HG03066 (cell line): ENCODE data around the gene PAQR9.

Source experiments
- ATAC-seq: cut with Tn5 transposase; IDR thresholded peaks from one replicate; pipeline ENCODE4 v1.9.1; 2021; ENCODE audit warnings: low read depth; ENCODE audit not compliant: unreplicated experiment

Gene PAQR9

GRCh38 chr3:142952272-142953193, 10.9 kb downstream of the PAQR9 start:
- ATAC-seq = no peak

DNA sequence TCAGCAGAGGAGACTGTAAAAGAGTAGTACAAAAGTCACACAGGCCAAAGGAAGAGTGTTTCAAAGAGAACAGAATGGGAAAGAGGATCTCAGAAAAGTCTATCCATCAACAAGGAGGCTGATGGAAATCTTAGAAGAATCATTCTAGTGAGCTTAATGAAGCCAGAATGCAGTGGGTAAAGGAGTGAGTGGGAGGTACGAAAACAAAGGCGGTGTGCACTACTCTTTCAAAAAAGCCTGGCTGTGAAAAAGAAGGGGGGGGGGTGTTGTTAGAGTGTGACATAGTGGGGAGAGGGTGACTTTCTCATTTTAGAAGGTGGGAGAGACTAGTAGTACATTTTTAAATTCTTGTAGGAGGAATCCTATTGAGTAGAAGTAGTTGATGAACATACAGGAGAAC, 11.7 kb downstream of the PAQR9 start:
- ATAC-seq = no peak

GRCh38 chr3:142950972-142951371, 12.5 kb downstream of the PAQR9 start:
- no peak for ATAC-seq

DNA sequence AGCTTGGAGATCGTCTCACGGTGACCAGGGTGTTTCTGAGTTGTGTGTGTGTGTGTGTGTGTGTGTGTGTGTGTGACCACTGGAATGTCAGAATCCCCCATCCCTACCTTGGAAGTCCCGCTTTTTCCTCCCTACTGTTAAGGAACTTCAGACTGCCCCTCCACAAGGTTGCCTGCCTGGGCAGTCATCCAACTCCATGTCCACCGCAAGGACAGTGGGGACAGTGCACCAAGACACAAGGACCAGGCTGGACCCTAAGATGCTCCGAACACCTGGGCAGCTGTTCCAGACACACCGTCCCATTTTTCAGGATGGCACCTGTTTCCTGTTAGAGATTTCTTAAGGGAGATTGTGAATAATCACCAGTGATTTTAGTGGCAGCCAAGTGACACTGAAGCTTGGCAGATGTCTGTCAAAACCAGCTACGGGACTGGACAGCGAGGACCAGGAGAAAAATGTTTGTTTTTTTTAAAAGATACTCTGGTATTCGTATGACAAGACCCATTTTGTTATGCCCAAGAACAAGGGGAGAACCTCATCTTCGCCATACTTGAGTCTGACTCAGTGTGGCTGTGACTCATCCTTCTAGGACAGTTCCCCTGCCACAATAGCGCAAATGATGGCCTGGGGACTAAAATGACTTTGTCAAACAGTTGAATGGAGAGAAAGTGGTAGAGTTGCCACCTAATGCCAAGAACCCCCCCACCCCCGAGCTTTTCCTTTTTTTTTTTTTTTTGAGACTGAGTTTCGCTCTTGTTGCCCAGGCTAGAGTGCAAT, 15.5 kb downstream of the PAQR9 start:
- no peak for ATAC-seq

DNA sequence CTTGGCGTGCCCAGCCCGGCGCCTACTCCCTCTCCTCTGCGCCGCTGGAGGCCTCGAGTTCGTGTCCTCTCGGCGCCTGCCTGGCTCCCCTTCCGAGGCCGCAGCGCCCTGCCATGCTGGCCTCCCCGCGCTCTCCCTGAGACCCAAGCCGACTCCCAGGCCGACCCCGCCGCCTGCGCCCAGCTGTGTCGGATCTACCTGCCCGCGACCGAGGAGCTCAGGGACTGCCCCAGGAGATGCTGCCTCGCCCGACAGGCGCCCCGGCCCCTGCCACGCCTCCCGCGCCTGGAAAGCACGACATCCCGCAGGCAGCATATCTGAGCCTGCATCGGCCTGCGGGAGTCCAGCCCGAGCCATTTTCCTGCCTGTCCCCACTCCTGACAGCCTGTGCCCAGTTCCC, 16.1 kb downstream of the PAQR9 start:
- no peak for ATAC-seq

DNA sequence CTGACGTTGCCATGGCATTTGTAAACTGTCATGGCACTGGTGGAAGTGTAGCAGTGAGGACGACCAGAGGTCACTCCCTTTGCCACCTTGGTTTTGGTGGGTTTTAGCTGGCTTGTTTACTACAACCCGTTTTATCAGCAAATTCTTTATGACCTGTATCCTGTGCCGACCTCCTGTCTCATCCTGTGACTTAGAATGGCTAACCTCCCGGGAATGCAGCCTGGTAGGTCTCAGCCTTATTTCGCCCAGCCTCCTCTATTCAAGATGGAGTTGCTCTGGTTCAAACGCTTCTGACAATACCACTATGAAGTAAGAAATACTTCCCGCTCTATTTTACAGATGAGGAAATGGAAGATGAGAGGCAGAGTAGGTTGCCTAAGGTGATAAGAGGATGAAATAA, 16.6 kb downstream of the PAQR9 start:
- ATAC-seq = no peak

- peak; percentile 9 for ATAC-seq
These were observed 18.5 kb downstream of the PAQR9 start for GRCh38 chr3:142945023-142945422.

GRCh38 chr3:142944342-142944741, 19.1 kb downstream of the PAQR9 start:
- ATAC-seq = peak; percentile 57

DNA sequence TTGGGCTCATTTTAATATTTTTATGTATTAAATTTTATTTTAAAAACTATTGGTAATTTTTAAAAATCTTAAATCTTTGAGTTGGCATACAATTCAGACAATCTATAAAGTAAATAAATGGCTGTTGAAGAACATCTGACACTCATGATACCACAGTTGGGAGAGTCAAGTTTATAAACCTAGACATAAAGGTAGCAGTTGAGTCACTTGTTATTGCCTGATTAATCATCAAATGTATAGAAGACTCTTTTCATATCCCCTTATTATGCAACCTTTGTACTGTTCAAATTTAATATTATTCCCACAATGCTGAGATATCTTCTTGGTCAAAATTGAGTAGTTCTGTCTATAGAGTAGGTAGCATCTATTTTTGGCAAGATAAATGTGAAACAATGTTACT, 19.6 kb downstream of the PAQR9 start:
- no peak for ATAC-seq

GRCh38 chr3:142943349-142943748, 20.1 kb downstream of the PAQR9 start:
- ATAC-seq = no peak

DNA sequence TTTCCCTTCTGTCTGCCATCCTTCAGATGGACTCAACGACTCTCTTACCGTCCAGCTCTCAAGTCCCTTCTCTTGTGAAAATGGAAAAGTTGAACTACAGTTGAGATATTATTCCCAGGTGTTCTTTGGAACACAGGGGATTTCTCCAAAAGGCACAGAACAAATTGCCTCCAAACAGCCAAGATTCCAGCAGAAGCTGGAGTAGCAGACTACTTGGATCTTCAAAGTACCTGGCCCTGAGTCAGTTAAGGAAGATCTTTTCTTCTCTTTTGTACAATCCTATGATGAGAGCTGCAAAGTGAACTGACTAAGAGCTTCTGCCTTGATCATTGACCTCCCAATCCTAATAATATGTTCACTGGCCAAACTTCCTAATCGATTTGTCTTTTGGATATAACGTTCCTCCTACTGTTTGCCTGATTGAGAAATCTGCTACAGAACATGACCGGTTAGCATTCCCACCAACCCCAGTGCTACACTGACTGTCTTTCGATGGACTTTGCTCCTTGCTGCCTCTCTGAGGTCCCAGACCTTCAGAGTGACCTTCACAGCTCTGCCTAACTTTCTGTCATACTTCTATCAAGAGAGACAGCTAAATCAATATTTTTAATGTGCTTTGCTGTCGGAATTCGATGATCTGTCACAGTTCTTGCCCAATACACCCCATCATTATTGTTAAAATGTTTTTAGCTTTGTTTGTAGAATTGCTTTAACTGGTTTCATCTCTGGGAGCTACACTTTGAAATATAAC, 21.9 kb downstream of the PAQR9 start:
- no peak for ATAC-seq

DNA sequence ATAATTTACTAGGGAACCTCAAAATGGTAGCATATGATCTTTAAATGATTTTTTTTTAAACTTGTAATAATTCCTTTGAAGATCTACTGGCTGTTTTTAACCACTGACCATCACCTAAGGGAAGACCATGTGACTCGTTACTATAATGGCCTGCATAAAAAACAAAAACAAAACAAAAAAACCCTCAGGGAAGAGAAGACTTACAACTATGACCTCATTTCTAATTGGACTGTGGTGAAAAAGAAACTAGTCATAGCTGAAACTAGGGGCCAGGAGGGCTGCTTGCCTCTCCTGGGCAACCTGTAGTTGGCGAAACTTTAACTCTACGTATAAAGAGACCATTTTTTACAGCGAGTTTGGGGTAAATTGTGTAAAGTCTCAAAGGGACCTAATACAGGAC, 23.0 kb downstream of the PAQR9 start:
- no peak for ATAC-seq

DNA sequence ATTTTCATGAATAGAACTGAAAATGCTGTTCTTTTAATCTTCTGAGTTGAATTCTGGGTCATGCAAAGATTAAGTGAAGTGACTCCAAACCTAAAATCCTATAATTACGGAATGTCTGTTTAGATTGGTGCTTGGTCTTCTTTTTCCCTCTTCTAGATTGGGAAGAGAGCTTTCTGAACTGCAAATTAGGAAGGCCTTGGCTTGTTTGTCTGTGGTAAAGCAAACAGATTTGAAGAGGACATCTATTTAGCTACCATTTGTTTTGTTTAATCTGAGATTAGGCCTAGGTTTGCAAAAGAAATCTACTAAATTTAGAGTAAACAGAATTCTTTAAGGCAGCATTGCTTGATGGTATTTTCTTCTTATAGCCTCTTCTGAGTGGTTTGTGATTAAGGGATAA, 23.5 kb downstream of the PAQR9 start:
- ATAC-seq = no peak

DNA sequence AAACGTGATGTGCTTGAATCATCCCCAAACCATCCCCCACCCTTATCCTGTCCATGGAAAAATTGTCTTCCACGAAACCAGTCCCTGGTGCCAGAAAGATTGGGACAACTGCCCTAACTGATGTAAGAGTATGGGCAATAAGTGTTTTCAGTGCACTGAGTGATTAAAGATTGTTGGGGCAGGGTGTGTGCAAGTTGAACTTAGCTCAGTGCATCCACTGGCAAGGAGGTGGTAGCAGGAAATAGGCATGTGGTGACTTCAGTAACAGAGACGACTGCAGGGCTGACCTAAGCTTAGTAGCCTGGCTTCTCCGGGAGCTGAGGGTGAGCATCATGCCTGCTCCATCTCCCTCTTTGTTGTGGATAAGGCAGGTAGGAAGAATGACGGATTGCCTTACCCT, 27.5 kb downstream of the PAQR9 start:
- no peak for ATAC-seq

GRCh38 chr3:142934887-142935269, 28.6 kb downstream of the PAQR9 start:
- ATAC-seq = no peak

- no peak for ATAC-seq
These were observed 29.2 kb downstream of the PAQR9 start for GRCh38 chr3:142934128-142934886.

- peak; percentile 92 for ATAC-seq
These were observed 32.3 kb downstream of the PAQR9 start for GRCh38 chr3:142931222-142931621.

GRCh38 chr3:142930463-142930862, 33.0 kb downstream of the PAQR9 start:
- ATAC-seq = no peak

- no peak for ATAC-seq
These were observed 33.6 kb downstream of the PAQR9 start for GRCh38 chr3:142929890-142930289.

GRCh38 chr3:142929109-142929508, 34.4 kb downstream of the PAQR9 start:
- no peak for ATAC-seq
